ENCODE measurements around the gene POM121C.
"Not testable (repeated sequence)": the region's sequence is repeated elsewhere in the genome, so short reads cannot be mapped to it uniquely, and the experiment has no call there.

Gene POM121C

GRCh38 chr7:75423481-75423880 lies 62.6 kb downstream of the POM121C start:
- DNase-seq (ENCODE audit: low read depth in 2 of 2), result not testable (repeated sequence)

- not testable (repeated sequence) for DNase-seq (ENCODE audit: low read depth in 2 of 2)
Observed at GRCh38 chr7:75421798-75422710, 64.0 kb downstream of the POM121C start.

DNA sequence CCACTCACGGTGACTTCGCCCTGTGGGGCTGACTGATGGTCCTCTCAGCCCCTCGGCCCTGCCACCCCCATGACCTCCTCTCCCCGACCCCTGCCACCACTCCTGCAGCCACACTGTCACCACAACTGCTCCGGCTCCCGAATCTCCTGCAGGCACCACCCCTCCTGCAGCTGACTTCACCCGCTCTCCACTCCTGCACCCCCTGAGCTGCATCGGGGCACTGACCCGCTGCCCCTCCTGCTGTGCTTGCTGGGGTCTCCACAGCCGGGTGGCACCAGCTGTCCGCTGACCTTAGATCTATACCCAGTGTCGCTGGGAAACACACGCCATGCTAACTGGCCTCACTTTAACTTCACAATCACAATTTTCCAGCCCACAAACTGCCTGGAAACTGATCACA lies 65.9 kb downstream of the POM121C start:
- not testable (repeated sequence) for DNase-seq (ENCODE audit: low read depth in 2 of 2)

DNA sequence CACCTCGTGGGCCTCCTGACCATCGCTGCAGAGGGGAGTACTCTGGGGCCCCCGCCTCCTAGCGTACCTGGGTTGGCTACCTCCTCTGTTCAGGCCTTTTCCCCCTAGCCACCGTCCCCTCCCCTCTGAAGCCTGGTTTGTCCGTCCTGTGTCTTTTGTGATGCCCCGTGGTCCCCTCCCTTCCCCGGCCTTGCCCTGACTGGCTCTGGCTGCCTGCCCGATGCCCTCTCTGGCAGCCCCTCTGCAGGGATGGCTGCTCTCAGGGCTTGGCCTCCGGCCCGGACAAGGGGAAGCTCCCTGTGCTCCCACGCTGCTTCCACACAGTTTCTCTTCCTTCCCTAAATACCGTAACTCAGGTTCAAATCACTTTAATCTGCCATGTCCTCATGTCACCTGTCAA lies 66.4 kb downstream of the POM121C start:
- DNase-seq (ENCODE audit: low read depth in 2 of 2), result not testable (repeated sequence)

- DNase-seq (ENCODE audit: low read depth in 2 of 2), result not testable (repeated sequence)
Observed at GRCh38 chr7:75419210-75419609, 66.9 kb downstream of the POM121C start.

- DNase-seq (ENCODE audit: low read depth in 2 of 2), result not testable (repeated sequence)
Observed at GRCh38 chr7:75418292-75418858, 67.7 kb downstream of the POM121C start.

- DNase-seq (ENCODE audit: low read depth in 2 of 2), result not testable (repeated sequence)
Observed at GRCh38 chr7:75416787-75417186, 69.3 kb downstream of the POM121C start.

DNA sequence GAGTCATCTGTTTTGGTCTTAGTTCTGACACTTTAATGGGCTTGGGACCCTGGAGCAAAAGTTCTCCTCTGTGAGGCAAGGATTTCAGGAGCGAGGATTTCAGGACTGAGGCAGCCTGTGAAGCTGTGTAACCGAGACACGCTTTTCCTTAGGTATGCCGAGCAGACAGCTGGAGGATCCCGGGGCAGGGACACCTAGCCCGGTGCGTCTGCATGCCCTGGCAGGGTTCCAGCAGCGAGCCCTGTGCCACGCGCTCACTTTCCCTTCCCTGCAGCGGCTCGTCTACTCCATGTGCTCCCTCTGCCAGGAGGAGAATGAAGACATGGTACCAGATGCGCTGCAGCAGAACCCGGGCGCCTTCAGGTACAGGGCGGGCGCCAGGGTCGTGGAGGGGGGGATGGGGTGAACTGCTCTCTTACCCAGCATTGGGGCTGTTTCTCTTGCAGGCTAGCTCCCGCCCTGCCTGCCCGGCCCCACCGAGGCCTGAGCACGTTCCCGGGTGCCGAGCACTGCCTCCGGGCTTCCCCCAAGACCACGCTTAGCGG lies 70.2 kb downstream of the POM121C start:
- DNase-seq (ENCODE audit: low read depth in 2 of 2), result not testable (repeated sequence)

GRCh38 chr7:75415428-75415817 lies 70.7 kb downstream of the POM121C start:
- not testable (repeated sequence) for DNase-seq (ENCODE audit: low read depth in 2 of 2)

DNA sequence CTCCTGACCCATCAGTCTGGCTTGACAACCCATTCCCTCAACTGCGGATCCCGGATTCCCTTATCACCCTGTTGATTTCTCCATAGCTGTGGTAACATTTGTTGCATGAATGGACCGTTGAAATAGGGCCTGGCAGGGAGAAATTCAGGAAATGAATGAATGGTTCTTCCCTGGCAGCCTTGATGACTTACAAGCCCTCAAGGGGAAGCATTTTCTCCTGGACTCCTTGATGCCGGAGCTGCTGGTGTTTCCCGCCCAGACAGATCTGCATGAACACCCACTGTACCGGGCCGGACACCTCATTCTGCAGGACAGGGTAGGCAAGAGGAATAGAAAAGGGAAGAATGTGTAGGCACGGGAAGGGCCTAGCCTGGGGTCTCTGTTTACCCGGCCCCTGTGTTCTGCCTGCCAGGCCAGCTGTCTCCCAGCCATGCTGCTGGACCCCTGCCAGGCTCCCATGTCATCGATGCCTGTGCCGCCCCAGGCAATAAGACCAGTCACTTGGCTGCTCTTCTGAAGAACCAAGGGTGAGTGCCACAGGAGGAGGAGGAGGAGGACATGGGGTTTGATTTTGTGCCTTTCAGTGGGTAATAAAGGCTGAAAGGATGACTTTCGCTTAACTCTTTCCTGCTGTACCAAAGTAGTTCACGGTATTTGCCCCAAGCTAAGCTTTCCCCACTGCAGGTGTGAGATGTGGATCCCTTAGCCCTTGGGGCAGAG lies 71.2 kb downstream of the POM121C start:
- not testable (repeated sequence) for DNase-seq (ENCODE audit: low read depth in 2 of 2)

- not testable (repeated sequence) for DNase-seq (ENCODE audit: low read depth in 2 of 2)
Observed at GRCh38 chr7:75414204-75414603, 71.9 kb downstream of the POM121C start.

DNA sequence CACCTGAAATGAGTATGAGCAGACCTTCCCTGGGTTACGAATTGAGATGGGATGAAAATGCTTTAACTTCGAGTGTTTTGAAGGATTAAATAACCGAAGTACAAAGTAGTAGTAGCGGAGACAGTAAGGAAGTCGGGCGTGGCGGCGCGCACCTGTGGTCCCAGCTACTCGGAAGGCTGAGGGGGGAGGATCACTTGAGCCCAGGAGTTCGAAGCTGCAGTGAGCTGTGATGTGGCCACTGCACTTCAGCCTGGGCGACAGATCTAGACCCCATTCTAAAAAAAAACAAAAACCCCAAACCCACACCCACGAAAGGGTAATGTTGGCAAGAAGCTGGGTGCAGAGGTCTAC lies 75.3 kb downstream of the POM121C start:
- not testable (repeated sequence) for DNase-seq (ENCODE audit: low read depth in 2 of 2)

GRCh38 chr7:75409880-75410822 lies 75.9 kb downstream of the POM121C start:
- DNase-seq (ENCODE audit: low read depth in 2 of 2), result not testable (repeated sequence)

- DNase-seq (ENCODE audit: low read depth in 2 of 2), result not testable (repeated sequence)
Observed at GRCh38 chr7:75404663-75405062, 81.4 kb downstream of the POM121C start.

GRCh38 chr7:75403455-75404443 lies 82.3 kb downstream of the POM121C start:
- not testable (repeated sequence) for DNase-seq (ENCODE audit: low read depth in 2 of 2)

DNA sequence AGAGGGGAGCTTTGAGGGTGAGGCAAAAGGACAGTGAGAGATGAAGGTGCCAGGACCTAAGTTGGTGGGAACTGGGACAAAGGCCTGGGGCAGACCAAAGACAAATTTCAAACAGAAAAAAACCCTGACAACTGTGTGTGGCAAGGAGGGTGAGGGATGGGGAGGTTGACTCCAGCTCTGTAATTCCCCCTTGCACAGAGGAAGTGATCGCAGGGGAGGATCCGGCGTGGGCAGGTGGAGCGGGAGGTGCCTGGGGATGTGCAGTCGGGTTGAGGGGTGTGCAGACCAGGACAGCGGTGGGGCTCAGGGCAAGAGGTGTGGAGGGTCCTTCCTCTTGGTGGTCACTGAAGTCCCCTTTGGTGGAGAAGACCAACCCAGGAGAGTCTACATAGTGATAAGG lies 85.5 kb downstream of the POM121C start:
- DNase-seq (ENCODE audit: low read depth in 2 of 2), result not testable (repeated sequence)

DNA sequence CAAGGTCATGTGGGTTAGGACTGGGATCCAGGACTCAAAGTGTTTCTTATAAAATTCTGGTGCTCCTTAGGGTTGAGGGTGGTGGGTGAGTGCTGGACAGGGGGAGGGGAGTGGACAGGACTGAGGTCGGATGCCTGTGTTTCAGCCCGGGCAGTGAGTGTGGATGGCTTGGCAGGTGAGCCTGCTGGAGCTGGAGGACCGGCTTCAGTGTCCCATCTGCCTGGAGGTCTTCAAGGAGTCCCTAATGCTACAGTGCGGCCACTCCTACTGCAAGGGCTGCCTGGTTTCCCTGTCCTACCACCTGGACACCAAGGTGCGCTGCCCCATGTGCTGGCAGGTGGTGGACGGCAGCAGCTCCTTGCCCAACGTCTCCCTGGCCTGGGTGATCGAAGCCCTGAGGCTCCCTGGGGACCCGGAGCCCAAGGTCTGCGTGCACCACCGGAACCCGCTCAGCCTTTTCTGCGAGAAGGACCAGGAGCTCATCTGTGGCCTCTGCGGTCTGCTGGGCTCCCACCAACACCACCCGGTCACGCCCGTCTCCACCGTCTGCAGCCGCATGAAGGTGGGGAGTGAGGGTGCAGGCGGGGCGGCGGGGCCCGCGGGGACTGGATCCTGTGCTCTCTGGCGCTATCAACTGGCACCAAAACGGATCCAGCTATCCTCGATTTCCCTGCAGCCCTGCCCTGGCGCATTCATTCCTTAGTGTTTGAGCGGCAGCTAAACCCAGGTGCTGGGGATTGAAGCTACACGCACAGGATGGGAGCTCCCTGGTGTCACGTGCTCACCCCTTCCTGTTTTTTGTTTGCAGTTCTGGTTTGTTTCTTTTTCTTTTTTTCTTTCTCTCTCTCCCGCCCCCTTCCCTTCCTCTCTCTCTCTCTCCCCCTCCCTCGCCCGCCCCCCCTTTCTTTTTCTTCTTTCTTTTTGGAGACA lies 87.1 kb downstream of the POM121C start:
- not testable (repeated sequence) for DNase-seq (ENCODE audit: low read depth in 2 of 2)

DNA sequence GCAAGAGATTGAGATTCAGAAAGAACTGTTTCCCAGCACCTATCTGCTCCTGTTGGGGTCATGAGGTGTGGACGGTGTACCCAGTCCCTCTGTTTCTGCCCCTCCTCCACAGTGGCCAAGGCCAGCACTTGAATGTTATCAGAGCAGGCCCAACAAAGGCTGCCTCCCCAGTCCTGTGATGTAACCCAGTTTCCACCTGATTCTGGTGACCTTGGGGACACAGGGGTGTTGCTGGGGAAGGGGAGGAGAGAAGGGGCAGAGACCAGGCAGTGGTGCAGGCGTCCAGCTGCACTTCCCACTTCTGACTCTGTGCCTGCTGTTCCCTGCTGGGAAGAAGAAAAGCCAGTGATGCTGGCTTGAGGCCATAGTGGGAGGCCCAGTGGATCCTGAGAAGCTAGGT lies 88.2 kb downstream of the POM121C start:
- DNase-seq (ENCODE audit: low read depth in 2 of 2), result not testable (repeated sequence)

DNA sequence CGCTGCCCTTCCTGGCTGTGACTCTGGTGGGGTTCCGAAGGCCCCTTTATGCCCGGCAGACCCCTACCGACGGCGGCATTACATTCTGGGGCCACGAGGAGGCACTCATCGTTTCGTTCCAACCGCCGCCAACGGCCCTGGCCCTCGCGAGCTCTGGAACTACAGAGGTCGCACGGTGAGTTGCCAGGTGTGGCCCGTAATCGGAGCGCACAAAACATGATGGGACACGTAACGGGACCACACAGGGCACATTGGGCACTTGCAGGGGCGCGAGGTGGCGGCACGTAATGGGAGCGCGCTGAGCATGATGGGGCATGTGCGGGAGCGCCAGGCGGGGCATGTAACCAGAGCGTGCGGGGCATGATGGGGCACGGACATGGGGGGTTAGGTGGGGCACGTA lies 90.8 kb downstream of the POM121C start, which contains the start of gene TRIM73:
TRIM73 (plus strand) TSS at position 301 of the 400 bp plus-strand sequence. CDS start 3,305 bp downstream, outside the sequence.
- DNase-seq (ENCODE audit: low read depth in 2 of 2), result not testable (repeated sequence)

Measured in stimulated activated CD8-positive, alpha-beta memory T cell treated with anti-CD3 and anti-CD28 coated beads, Interleukin-7, amount 100 ng/mL, for 4 hours (primary cell).